Measurements from ENCODE around the gene CCNL2. TPM values are rescaled to one million over a fixed set of nuclear protein-coding genes. Genes with fewer than 3 reads are reported as not detected.

Gene CCNL2
- total and polyA plus RNA-seq, 12 donors: 38.5 to 243 (median 48.0) TPM

DNA sequence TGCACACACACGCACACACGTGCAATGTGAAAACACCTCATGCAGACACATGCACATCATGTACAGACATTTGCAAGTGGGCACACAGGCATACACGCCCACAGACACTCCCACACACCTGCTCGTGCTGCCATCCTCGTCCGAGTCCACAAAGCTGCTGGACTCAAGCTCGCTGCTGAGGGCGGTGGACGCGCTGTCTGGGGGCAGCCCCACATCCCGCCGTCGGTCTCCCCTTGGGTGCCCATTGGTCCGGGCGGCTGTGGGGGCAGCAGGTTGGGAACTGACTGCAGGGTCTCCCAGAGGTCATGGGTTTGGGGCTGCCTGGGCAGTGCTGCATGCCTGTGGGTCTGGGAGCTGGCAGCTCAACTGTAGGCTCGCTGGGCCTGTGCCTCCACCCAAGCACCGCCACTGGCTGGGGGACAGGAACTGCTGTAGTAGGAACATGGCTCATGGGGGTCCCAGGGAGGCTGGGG, 57.5 kb downstream of the CCNL2 start:
- Histone ChIP-seq H3K4me3 (no peak overlapping the region), H3K27ac (no peak overlapping the region), H3K27me3 (no peaks in the 10 kb centered on the region), H3K4me1 (peaks cover 15 to 35% (median 29%) of the 10 kb centered on the region in 9 donors), H3K9me3 (no peaks in the 10 kb centered on the region), H3K36me3 (peaks cover 0 to 50% (median 9%) of the 10 kb centered on the region in 9 donors)
- intact Hi-C loops (cut with DNase I): no loop called here
- TF ChIP-seq, protein P1, sequence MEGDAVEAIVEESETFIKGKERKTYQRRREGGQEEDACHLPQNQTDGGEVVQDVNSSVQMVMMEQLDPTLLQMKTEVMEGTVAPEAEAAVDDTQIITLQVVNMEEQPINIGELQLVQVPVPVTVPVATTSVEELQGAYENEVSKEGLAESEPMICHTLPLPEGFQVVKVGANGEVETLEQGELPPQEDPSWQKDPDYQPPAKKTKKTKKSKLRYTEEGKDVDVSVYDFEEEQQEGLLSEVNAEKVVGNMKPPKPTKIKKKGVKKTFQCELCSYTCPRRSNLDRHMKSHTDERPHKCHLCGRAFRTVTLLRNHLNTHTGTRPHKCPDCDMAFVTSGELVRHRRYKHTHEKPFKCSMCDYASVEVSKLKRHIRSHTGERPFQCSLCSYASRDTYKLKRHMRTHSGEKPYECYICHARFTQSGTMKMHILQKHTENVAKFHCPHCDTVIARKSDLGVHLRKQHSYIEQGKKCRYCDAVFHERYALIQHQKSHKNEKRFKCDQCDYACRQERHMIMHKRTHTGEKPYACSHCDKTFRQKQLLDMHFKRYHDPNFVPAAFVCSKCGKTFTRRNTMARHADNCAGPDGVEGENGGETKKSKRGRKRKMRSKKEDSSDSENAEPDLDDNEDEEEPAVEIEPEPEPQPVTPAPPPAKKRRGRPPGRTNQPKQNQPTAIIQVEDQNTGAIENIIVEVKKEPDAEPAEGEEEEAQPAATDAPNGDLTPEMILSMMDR (IDR thresholded peaks at IDR 0.05): no peak
- DNase-seq: no peak
- ATAC-seq: no peak
- 94 to 95% methylated on average over 17 of the region's 17 CpGs for WGBS, 2 donors

DNA sequence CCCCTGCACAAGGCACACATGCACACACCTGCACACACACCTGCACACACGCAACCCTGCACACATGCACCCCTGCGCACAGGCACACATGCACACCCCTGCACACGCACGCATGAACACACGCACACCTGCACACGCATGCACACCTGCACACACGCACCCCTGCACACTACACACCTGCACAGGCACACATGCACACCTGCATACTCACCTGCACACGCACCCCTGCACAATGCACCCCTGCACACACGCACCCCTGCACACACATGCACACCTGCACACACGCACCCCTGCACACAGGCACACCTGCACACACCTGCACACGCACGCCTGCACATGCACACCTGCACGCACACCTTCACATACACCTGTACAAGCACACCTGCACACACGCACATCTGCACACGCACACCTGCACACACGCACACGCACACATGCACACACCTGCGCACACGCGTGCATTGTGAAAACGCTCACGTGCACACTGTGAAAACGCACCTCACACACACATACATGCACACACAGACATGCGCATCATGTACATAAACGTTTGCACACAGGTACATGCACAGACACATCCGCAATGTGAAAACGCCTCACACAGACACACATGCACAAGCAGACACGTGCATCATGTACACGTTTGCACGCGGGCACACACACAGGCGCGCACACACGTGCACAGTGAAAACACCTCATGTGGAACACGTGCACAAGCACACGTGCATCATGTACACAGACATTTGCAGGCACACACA, 58.2 kb downstream of the CCNL2 start:
- intact Hi-C loops (cut with DNase I): no loop called here
- Histone ChIP-seq H3K36me3 (peaks cover 0 to 54% (median 9%) of the 10 kb centered on the region in 9 donors), H3K27me3 (no peaks in the 10 kb centered on the region), H3K4me3 (no peak overlapping the region), H3K4me1 (peaks cover 9 to 29% (median 23%) of the 10 kb centered on the region in 9 donors), H3K9me3 (no peaks in the 10 kb centered on the region), H3K27ac (no peak overlapping the region)
- ATAC-seq (no peak), DNase-seq (no peak)
- 93 to 95% methylated on average over 36 of the region's 36 CpGs for WGBS, 2 donors
- TF ChIP-seq, protein P1 (IDR thresholded peaks at IDR 0.05): no peak

DNA sequence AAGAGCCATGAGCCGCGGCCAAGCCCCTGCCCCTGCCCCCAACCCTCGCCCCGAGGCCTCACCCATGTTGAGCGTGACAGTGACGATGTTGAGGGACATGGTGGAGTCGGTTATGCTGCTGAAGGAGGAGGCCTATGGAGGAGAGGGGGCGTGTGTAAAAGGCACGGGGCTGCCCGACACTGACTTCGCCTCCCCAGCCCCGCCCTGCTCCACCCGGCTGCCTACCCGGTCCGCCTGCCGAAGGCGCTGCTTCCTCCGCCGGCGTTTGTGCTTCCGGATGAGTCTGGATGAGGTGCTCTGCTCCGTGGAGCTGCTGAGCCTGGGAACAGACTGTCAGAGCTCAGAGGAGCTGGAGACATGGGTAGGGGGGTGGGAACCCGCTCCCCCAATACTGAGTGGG, 59.0 kb downstream of the CCNL2 start:
- intact Hi-C loops (cut with DNase I): no loop called here
- no peak for ATAC-seq
- TF ChIP-seq, protein P1 (IDR thresholded peaks at IDR 0.05): no peak

DNA sequence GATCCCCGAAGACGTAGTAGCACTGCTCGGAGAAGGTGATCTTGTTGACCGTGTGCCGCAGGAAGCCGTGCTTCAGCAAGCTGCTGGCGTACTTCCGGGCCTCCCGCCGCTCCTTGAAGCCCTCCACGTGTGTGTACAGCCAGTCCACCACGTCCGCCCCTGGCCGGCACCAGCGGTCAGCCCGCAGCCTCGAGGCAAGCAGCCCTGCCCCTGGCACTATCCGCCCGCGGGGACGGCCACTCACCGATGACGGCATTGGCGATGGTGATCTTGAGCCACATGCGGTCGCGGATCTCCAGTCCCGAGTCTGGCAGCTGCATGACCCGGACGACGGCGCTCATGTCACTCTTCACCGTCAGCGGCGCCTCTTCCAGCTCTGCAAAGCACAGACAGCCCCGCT, 60.9 kb downstream of the CCNL2 start:
- WGBS, 2 donors: 95% methylated on average over 33 to 36 of the region's 36 CpGs
- TF ChIP-seq, protein P1 (IDR thresholded peaks at IDR 0.05): no peak
- intact Hi-C loops (cut with DNase I): no loop called here
- H3K4me3 ChIP-seq: no peak overlapping the region
- no peaks in the 10 kb centered on the region for H3K27me3 ChIP-seq
- H3K36me3 ChIP-seq: peaks cover 0 to 63% (median 9%) of the 10 kb centered on the region in 9 donors
- H3K9me3 ChIP-seq: no peaks in the 10 kb centered on the region
- DNase-seq (no peak), ATAC-seq (no peak)
- H3K27ac ChIP-seq: no peak overlapping the region
- peaks cover 0 to 2% (median 0%) of the 10 kb centered on the region in 9 donors for H3K4me1 ChIP-seq

More for the DNA sequence above, 59.0 kb downstream of the CCNL2 start:
- no peaks in the 10 kb centered on the region for H3K27me3 ChIP-seq
- H3K4me1 ChIP-seq: peaks cover under 1 to 21% (median 15%) of the 10 kb centered on the region in 9 donors
- 90 to 92% methylated on average over 22 to 23 of the region's 23 CpGs for WGBS, 2 donors
- DNase-seq: no peak
- no peak overlapping the region for H3K4me3 ChIP-seq
- peaks cover 0 to 60% (median 9%) of the 10 kb centered on the region in 9 donors for H3K36me3 ChIP-seq
- H3K9me3 ChIP-seq: no peaks in the 10 kb centered on the region
- H3K27ac ChIP-seq: no peak overlapping the region
